ENCODE measurements around the gene SLC22A5.

DNA sequence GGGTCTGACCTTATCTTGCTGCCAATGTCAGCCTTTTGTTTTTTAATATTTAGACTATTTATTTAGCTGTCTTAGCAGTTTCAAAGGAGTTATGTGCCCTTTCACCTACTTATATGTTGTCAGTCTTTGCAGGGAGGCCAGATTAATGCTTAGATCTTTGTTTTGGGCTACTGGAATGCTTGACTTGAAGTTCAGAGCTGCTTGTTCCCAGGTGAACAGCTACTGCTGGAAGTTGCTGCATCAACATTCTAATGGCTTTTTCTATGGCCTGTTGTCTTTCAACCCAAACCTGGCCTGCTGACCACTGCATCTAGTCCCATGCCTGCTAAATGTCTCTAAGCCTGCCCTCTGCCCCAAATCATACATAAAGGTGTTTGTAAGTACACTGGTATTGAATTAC, 3.0 kb downstream of the SLC22A5 start:
- no peak for TF ChIP-seq EZH2 (optimal IDR thresholded peaks at IDR 0.05; ENCODE audit: low read depth, low read length)
- TF ChIP-seq, protein P1, sequence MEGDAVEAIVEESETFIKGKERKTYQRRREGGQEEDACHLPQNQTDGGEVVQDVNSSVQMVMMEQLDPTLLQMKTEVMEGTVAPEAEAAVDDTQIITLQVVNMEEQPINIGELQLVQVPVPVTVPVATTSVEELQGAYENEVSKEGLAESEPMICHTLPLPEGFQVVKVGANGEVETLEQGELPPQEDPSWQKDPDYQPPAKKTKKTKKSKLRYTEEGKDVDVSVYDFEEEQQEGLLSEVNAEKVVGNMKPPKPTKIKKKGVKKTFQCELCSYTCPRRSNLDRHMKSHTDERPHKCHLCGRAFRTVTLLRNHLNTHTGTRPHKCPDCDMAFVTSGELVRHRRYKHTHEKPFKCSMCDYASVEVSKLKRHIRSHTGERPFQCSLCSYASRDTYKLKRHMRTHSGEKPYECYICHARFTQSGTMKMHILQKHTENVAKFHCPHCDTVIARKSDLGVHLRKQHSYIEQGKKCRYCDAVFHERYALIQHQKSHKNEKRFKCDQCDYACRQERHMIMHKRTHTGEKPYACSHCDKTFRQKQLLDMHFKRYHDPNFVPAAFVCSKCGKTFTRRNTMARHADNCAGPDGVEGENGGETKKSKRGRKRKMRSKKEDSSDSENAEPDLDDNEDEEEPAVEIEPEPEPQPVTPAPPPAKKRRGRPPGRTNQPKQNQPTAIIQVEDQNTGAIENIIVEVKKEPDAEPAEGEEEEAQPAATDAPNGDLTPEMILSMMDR (IDR thresholded peaks at IDR 0.05; ENCODE audit: low read length): no peak

Data from MM.1S (cell line).